Measurements from ENCODE around the gene E4F1.

E4F1 gene

GRCh38 chr16:2231016-2231931 lies 7.9 kb downstream of the E4F1 start:
- Histone ChIP-seq H3K4me3 (ENCODE audit: low read length) (no peak overlapping the region), H3K4me1 (ENCODE audit: control insufficient read depth, low read length) (no peaks in the 10 kb centered on the region), H3K9me3 (ENCODE audit: control insufficient read depth, insufficient read depth, low read length) (no peaks in the 10 kb centered on the region), H3K79me2 (ENCODE audit: control insufficient read depth, low read length) (peaks cover 24% of the 10 kb centered on the region), H3K4me2 (ENCODE audit: low read length) (no peak overlapping the region), H3K27ac (ENCODE audit: low read depth, low read length) (no peak overlapping the region), H3K9me2 (replicated peaks; ENCODE audit: control insufficient read depth, low read length) (no peaks in the 10 kb centered on the region), H4K20me1 (ENCODE audit: control insufficient read depth, insufficient read depth, low read depth, low read length) (no peaks in the 10 kb centered on the region), H3K27me3 (ENCODE audit: control insufficient read depth, low read length) (no peaks in the 10 kb centered on the region), H3F3A (ENCODE audit: control insufficient read depth, insufficient read depth) (no peaks in the 10 kb centered on the region), H3K36me3 (ENCODE audit: control insufficient read depth, low read length) (peaks cover 66% of the 10 kb centered on the region)
- TF ChIP-seq EZH2phosphoT487 (IDR thresholded peaks at IDR 0.05; ENCODE audit: borderline replicate concordance, low read length), result no peak
- no peak for TF ChIP-seq CTCF (IDR thresholded peaks at IDR 0.05; ENCODE audit: low read depth, low read length, poor library complexity, severe bottlenecking)

GRCh38 chr16:2232094-2232990 lies 9.0 kb downstream of the E4F1 start:
- H3F3A ChIP-seq (ENCODE audit: control insufficient read depth, insufficient read depth), result no peaks in the 10 kb centered on the region
- no peaks in the 10 kb centered on the region for H3K9me2 ChIP-seq (replicated peaks; ENCODE audit: control insufficient read depth, low read length)
- H3K4me3 ChIP-seq (ENCODE audit: low read length), result no peak overlapping the region
- no peak overlapping the region for H3K4me2 ChIP-seq (ENCODE audit: low read length)
- no peak for TF ChIP-seq EZH2phosphoT487 (IDR thresholded peaks at IDR 0.05; ENCODE audit: borderline replicate concordance, low read length)
- no peak for TF ChIP-seq CTCF (IDR thresholded peaks at IDR 0.05; ENCODE audit: low read depth, low read length, poor library complexity, severe bottlenecking)
- H3K79me2 ChIP-seq (ENCODE audit: control insufficient read depth, low read length), result peaks cover 14% of the 10 kb centered on the region
- H3K27me3 ChIP-seq (ENCODE audit: control insufficient read depth, low read length), result no peaks in the 10 kb centered on the region
- no peaks in the 10 kb centered on the region for H4K20me1 ChIP-seq (ENCODE audit: control insufficient read depth, insufficient read depth, low read depth, low read length)
- H3K9me3 ChIP-seq (ENCODE audit: control insufficient read depth, insufficient read depth, low read length), result no peaks in the 10 kb centered on the region
- no peaks in the 10 kb centered on the region for H3K4me1 ChIP-seq (ENCODE audit: control insufficient read depth, low read length)
- no peak overlapping the region for H3K27ac ChIP-seq (ENCODE audit: low read depth, low read length)
- peaks cover 64% of the 10 kb centered on the region for H3K36me3 ChIP-seq (ENCODE audit: control insufficient read depth, low read length)

GRCh38 chr16:2233046-2233775 lies 9.8 kb downstream of the E4F1 start:
- Histone ChIP-seq H3K27me3 (ENCODE audit: control insufficient read depth, low read length) (no peaks in the 10 kb centered on the region), H3K4me3 (ENCODE audit: low read length) (no peak overlapping the region), H3K4me1 (ENCODE audit: control insufficient read depth, low read length) (no peaks in the 10 kb centered on the region), H3K36me3 (ENCODE audit: control insufficient read depth, low read length) (peaks cover 60% of the 10 kb centered on the region), H3F3A (ENCODE audit: control insufficient read depth, insufficient read depth) (no peaks in the 10 kb centered on the region), H3K27ac (ENCODE audit: low read depth, low read length) (no peak overlapping the region), H3K4me2 (ENCODE audit: low read length) (no peak overlapping the region), H3K9me3 (ENCODE audit: control insufficient read depth, insufficient read depth, low read length) (no peaks in the 10 kb centered on the region), H3K9me2 (replicated peaks; ENCODE audit: control insufficient read depth, low read length) (no peaks in the 10 kb centered on the region), H4K20me1 (ENCODE audit: control insufficient read depth, insufficient read depth, low read depth, low read length) (no peaks in the 10 kb centered on the region), H3K79me2 (ENCODE audit: control insufficient read depth, low read length) (peaks cover 8% of the 10 kb centered on the region)
- TF ChIP-seq CTCF (IDR thresholded peaks at IDR 0.05; ENCODE audit: low read depth, low read length, poor library complexity, severe bottlenecking) (no peak), EZH2phosphoT487 (IDR thresholded peaks at IDR 0.05; ENCODE audit: borderline replicate concordance, low read length) (no peak)
